PFSK-1 (cell line): ENCODE data around the gene HMGCS2.

Source experiments
- POLR2AphosphoS5 ChIP-seq: IDR thresholded peaks from 2 replicates; pipeline ENCODE4 v1.6.1; 2012; ENCODE audit warnings: low read depth, mild to moderate bottlenecking, control low read depth, low read length, moderate library complexity
- REST ChIP-seq, 2 experiments: IDR thresholded peaks; 2 replicates each; pipeline versions ENCODE4 v1.6.1 to v1.8.0; 2011 to 2012; ENCODE audit warnings: low read depth in 2 of 2, low read length in 2 of 2, control low read depth in 1 of 2, inconsistent platforms in 1 of 2, mild to moderate bottlenecking in 1 of 2, moderate library complexity in 1 of 2; ENCODE audit not compliant: insufficient read depth in 1 of 2
- SIN3A ChIP-seq: IDR thresholded peaks from 2 replicates; pipeline ENCODE4 v1.6.1; 2012; ENCODE audit warnings: mild to moderate bottlenecking, low read length, moderate library complexity, borderline replicate concordance; ENCODE audit not compliant: insufficient read depth
- TAF1 ChIP-seq: IDR thresholded peaks from 2 replicates; pipeline ENCODE4 v1.6.1; 2012; ENCODE audit warnings: low read length, control low read depth, borderline replicate concordance; ENCODE audit not compliant: insufficient read depth

- TF ChIP-seq REST (IDR thresholded peaks at IDR 0.05; ENCODE audit: insufficient read depth in 1 of 2, low read depth in 2 of 2, low read length in 2 of 2) (no peak), POLR2AphosphoS5 (no peak), TAF1 (no peak), SIN3A (no peak)
These were observed 10.1 kb downstream of the HMGCS2 start for GRCh38 chr1:119758584-119758983.
